Measurements from ENCODE around the gene SETD1B.

- TF ChIP-seq CTCF (IDR thresholded peaks at IDR 0.05) (no peak), ZFX (IDR thresholded peaks at IDR 0.05; ENCODE audit: borderline replicate concordance) (no peak)
These were observed 22.7 kb downstream of the SETD1B start for GRCh38 chr12:121826318-121827150.
